ENCODE results near the gene TM9SF3.

- TF ChIP-seq POLR2A (IDR thresholded peaks at IDR 0.05; ENCODE audit: low read length): no peak
- no peak for TF ChIP-seq GATA1 (IDR thresholded peaks at IDR 0.05; ENCODE audit: low read depth, low read length)
These were observed 25.4 kb upstream of the TM9SF3 start for GRCh38 chr10:96612055-96612830.
